Mesenchymal stem cell (in vitro differentiated cells and primary cell): ENCODE measurements around the gene NT5C1B.
A peak's percentile ranks its signal among the peaks of the same experiment; 100 is the strongest.

ENCODE experiments used
- DNase-seq: peaks from one replicate; pipeline ENCODE4 v3.0.0-alpha.2; 2013
- H2AFZ ChIP-seq: one replicate; pipeline ENCODE4 v1.6.1; 2013; ENCODE audit warnings: low read depth, mild to moderate bottlenecking, control low read depth, inconsistent platforms, low read length, moderate library complexity
- H2AK5ac ChIP-seq: 2 replicates; pipeline ENCODE4 v1.6.1; 2013; ENCODE audit warnings: low read length, moderate library complexity, mild to moderate bottlenecking, inconsistent platforms; ENCODE audit not compliant: severe bottlenecking
- H2BK120ac ChIP-seq: one replicate; pipeline ENCODE4 v1.6.1; 2013; ENCODE audit warnings: low read depth, mild to moderate bottlenecking, inconsistent platforms, low read length, moderate library complexity
- H2BK12ac ChIP-seq, 2 experiments: one replicate each; pipeline ENCODE4 v1.6.1; 2013; ENCODE audit warnings: inconsistent platforms in 2 of 2, low read length in 2 of 2, mild to moderate bottlenecking in 2 of 2, moderate library complexity in 2 of 2, control low read depth in 1 of 2
- H2BK15ac ChIP-seq: one replicate; pipeline ENCODE4 v1.6.1; 2013; ENCODE audit warnings: mild to moderate bottlenecking, low read depth, inconsistent platforms; ENCODE audit not compliant: poor library complexity, severe bottlenecking
- H2BK5ac ChIP-seq: 2 replicates; pipeline ENCODE4 v1.6.1; 2013; ENCODE audit warnings: low read depth, mild to moderate bottlenecking, low read length, control low read depth, inconsistent platforms; ENCODE audit not compliant: poor library complexity, severe bottlenecking
- H3K14ac ChIP-seq, 2 experiments: one replicate each; pipeline ENCODE4 v1.6.1; 2013; ENCODE audit warnings: inconsistent platforms in 2 of 2, low read length in 2 of 2, control low read depth in 1 of 2, mild to moderate bottlenecking in 1 of 2, moderate library complexity in 1 of 2
- H3K18ac ChIP-seq, 2 experiments: one replicate each; pipeline ENCODE4 v1.6.1; 2013; ENCODE audit warnings: inconsistent platforms in 2 of 2, low read length in 2 of 2, control low read depth in 1 of 2, low read depth in 1 of 2, mild to moderate bottlenecking in 1 of 2
- H3K23ac ChIP-seq, 2 experiments: one replicate each; pipeline ENCODE4 v1.6.1; 2013; ENCODE audit warnings: inconsistent platforms in 2 of 2, low read length in 2 of 2, mild to moderate bottlenecking in 2 of 2, moderate library complexity in 2 of 2, control low read depth in 1 of 2
- H3K27ac ChIP-seq: 2 replicates; pipeline ENCODE4 v1.5.1; 2013; ENCODE audit warnings: mild to moderate bottlenecking, moderate library complexity, low read length, control low read depth, inconsistent platforms; ENCODE audit not compliant: poor library complexity, severe bottlenecking
- H3K27me3 ChIP-seq, 2 experiments: 2 replicates each; pipeline versions ENCODE4 v1.6.1 to v1.7.0; 2013; ENCODE audit warnings: low read length in 2 of 2, mild to moderate bottlenecking in 2 of 2, moderate library complexity in 2 of 2, control low read depth in 1 of 2, inconsistent platforms in 1 of 2; ENCODE audit not compliant: control insufficient read depth in 1 of 2, insufficient read depth in 1 of 2
- H3K36me3 ChIP-seq, 2 experiments: 2 replicates each; pipeline versions ENCODE4 v1.6.1 to v1.7.0; 2013; ENCODE audit warnings: low read length in 2 of 2, control low read depth in 1 of 2, inconsistent platforms in 1 of 2, low read depth in 1 of 2, mild to moderate bottlenecking in 1 of 2; ENCODE audit not compliant: insufficient read depth in 2 of 2, control insufficient read depth in 1 of 2
- H3K4ac ChIP-seq, 2 experiments: one replicate each; pipeline ENCODE4 v1.6.1; 2013; ENCODE audit warnings: inconsistent platforms in 2 of 2, low read length in 2 of 2, mild to moderate bottlenecking in 2 of 2, moderate library complexity in 2 of 2, control low read depth in 1 of 2, low read depth in 1 of 2
- H3K4me1 ChIP-seq: 2 replicates; pipeline ENCODE4 v1.6.1; 2013; ENCODE audit warnings: low read depth, low read length, control low read depth; ENCODE audit not compliant: control insufficient read depth, insufficient read depth
- H3K4me2 ChIP-seq: 2 replicates; pipeline ENCODE4 v1.6.1; 2013; ENCODE audit warnings: low read length, mild to moderate bottlenecking, inconsistent platforms; ENCODE audit not compliant: poor library complexity, severe bottlenecking
- H3K4me3 ChIP-seq, 2 experiments: 2 replicates each; pipeline versions ENCODE4 v1.5.1 to v1.7.0; 2013; ENCODE audit warnings: low read length in 2 of 2, mild to moderate bottlenecking in 2 of 2, control low read depth in 1 of 2, low read depth in 1 of 2; ENCODE audit not compliant: insufficient read depth in 1 of 2
- H3K79me1 ChIP-seq: replicated peaks from 2 replicates; pipeline ENCODE4 v1.6.1; 2013; ENCODE audit warnings: mild to moderate bottlenecking, control low read depth, low read length, inconsistent platforms; ENCODE audit not compliant: poor library complexity, severe bottlenecking
- H3K9ac ChIP-seq: 2 replicates; pipeline ENCODE4 v1.7.0; 2013; ENCODE audit warnings: mild to moderate bottlenecking, low read length, moderate library complexity
- H3K9me3 ChIP-seq: 2 replicates; pipeline ENCODE4 v1.7.0; 2013; ENCODE audit warnings: mild to moderate bottlenecking, low read length; ENCODE audit not compliant: control insufficient read depth
- H4K8ac ChIP-seq: one replicate; pipeline ENCODE4 v1.6.1; 2013; ENCODE audit warnings: inconsistent platforms, mild to moderate bottlenecking, low read length, moderate library complexity
- H4K91ac ChIP-seq: one replicate; pipeline ENCODE4 v1.6.1; 2013; ENCODE audit warnings: mild to moderate bottlenecking, low read length, inconsistent platforms
- WGBS: methylation state at CpG from one replicate; pipeline ENCODE4 v1.1.7; 2013; ENCODE audit warnings: mixed read lengths; 5-methylcytosine and 5-hydroxymethylcytosine counted together

Gene NT5C1B

DNA sequence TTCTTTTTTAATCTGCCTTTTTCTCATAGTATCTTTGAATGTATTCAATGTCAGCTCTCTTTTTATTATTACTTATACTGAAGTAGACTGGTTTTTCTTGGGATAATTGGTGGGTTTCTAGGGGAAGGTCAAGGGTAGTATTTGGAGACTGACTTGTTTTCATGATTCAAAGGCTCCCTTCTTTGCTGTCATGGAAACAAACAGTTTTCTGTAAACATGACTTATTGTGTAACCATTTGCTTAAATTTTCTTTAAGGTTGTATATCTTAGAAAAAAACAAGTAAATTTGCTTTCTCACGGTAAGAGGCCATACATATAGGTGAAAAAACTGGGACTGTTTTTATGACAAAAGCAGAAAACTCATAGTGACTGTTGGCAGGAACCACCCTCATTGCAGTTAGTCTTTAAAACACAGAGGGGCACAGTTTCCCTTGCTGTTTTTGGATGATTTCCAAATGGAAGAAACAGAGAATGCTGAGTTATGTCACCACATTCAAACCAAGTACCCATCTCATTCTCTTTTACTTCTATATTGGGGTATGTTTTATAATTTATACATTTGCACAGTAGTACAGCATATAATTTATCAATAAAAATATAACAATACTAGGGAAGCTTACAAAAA, 23.1 kb downstream of the NT5C1B start:
- Histone ChIP-seq H3K4ac (no peak overlapping the region), H2AFZ (no peak overlapping the region), H2AK5ac (no peak overlapping the region), H3K79me1 (no peaks in the 10 kb centered on the region), H3K23ac (no peak overlapping the region), H3K36me3 (peaks cover 0 to 33% of the 10 kb centered on the region in 2 experiments), H3K4me3 (no peak overlapping the region), H4K8ac (no peak overlapping the region), H3K9me3 (peaks cover 63% of the 10 kb centered on the region), H2BK12ac (no peak overlapping the region), H3K9ac (no peak overlapping the region), H4K91ac (no peak overlapping the region), H3K14ac (no peak overlapping the region), H2BK120ac (no peak overlapping the region), H3K18ac (no peak overlapping the region), H3K4me2 (no peak overlapping the region), H2BK15ac (no peak overlapping the region), H3K27me3 (no peaks in the 10 kb centered on the region), H2BK5ac (no peak overlapping the region), H3K4me1 (no peaks in the 10 kb centered on the region), H3K27ac (no peak overlapping the region)
- WGBS = 75% methylated on average over 1 of the region's 1 CpG
- DNase-seq = peak; percentile 90

DNA sequence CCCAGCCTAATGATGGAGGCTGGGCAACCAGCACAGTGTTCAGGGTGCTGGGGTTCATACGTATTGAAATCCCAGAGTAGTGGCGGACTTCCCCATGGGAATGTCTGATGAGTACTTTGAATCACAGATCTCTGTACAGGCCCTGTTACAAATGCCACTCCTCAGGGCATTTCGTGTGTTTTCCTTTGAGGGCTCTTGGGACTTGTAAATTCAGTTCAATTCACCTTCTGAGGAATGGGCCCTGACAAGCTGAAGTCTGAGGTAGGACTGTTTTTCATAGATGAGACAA, 28.6 kb downstream of the NT5C1B start:
- no peak overlapping the region for H2BK5ac ChIP-seq
- no peak for DNase-seq
- H3K9ac ChIP-seq = peak overlapping the region; percentile 94
- H3K36me3 ChIP-seq = peaks cover 0 to 24% of the 10 kb centered on the region in 2 experiments
- H2BK12ac ChIP-seq = no peak overlapping the region
- H3K4me1 ChIP-seq = no peaks in the 10 kb centered on the region
- peak overlapping the region; percentile 70 for H3K27ac ChIP-seq
- H2AFZ ChIP-seq = peak overlapping the region; percentile 88
- peak overlapping the region; percentile 68 for H3K4me2 ChIP-seq
- WGBS = 0% methylated on average over 3 of the region's 3 CpGs
- H3K79me1 ChIP-seq = peaks cover 12% of the 10 kb centered on the region
- H3K14ac ChIP-seq = peak overlapping the region in 1 of 2 experiments; percentile 55
- H4K8ac ChIP-seq = peak overlapping the region; percentile 94
- no peak overlapping the region for H2BK120ac ChIP-seq
- no peak overlapping the region for H3K23ac ChIP-seq
- H4K91ac ChIP-seq = peak overlapping the region; percentile 15
- H2BK15ac ChIP-seq = no peak overlapping the region
- peaks cover 31% of the 10 kb centered on the region for H3K9me3 ChIP-seq
- peak overlapping the region in 1 of 2 experiments; percentile 79 for H3K4ac ChIP-seq
- peak overlapping the region; percentile 42 to 84 for H3K4me3 ChIP-seq
- H3K18ac ChIP-seq = peak overlapping the region; percentile 66 to 75
- H3K27me3 ChIP-seq = no peaks in the 10 kb centered on the region
- peak overlapping the region; percentile 37 for H2AK5ac ChIP-seq

- WGBS = under 1% methylated on average over 56 of the region's 81 CpGs
- peaks cover 3 to 27% of the 10 kb centered on the region in 2 experiments for H3K36me3 ChIP-seq
- peak within 1 kb of the TSS in 1 of 2 experiments; percentile 72 for H3K23ac ChIP-seq
These were observed 29.2 kb downstream of the NT5C1B start, which contains the start of gene RDH14 for GRCh38 chr2:18560031-18560796. Gene RDH14, minus strand, starts transcription at chr2:18560653. Its CDS starts 81 bp downstream, at chr2:18560572.

GRCh38 chr2:18559531-18560030, 29.8 kb downstream of the NT5C1B start:
- DNase-seq = peak; percentile 80
- Histone ChIP-seq H2BK15ac (no peak overlapping the region), H3K23ac (peak overlapping the region in 1 of 2 experiments; percentile 72), H4K91ac (no peak overlapping the region), H2AK5ac (no peak overlapping the region), H3K4me2 (peak overlapping the region; percentile 86), H3K4ac (no peak overlapping the region), H3K14ac (peak overlapping the region in 1 of 2 experiments; percentile 83), H4K8ac (peak overlapping the region; percentile 87), H2BK12ac (no peak overlapping the region), H3K9me3 (peaks cover 19% of the 10 kb centered on the region), H2AFZ (peak overlapping the region; percentile 95), H3K27ac (peak overlapping the region; percentile 78), H3K79me1 (peaks cover 15% of the 10 kb centered on the region), H2BK120ac (peak overlapping the region; percentile 5), H2BK5ac (no peak overlapping the region), H3K9ac (peak overlapping the region; percentile 94), H3K4me3 (peak overlapping the region; percentile 77 to 84), H3K18ac (peak overlapping the region; percentile 67), H3K36me3 (peaks cover 3 to 29% of the 10 kb centered on the region in 2 experiments), H3K27me3 (no peaks in the 10 kb centered on the region), H3K4me1 (no peaks in the 10 kb centered on the region)
- 3% methylated on average over 11 of the region's 11 CpGs for WGBS

More at GRCh38 chr2:18560031-18560796, 29.2 kb downstream of the NT5C1B start, which contains the start of gene RDH14:
- Histone ChIP-seq H3K4me1 (no peaks in the 10 kb centered on the region), H2AK5ac (peak within 1 kb of the TSS; percentile 37), H2AFZ (peak within 1 kb of the TSS; percentile 95), H3K14ac (peak within 1 kb of the TSS; percentile 19 to 83), H4K8ac (peak within 1 kb of the TSS; percentile 94), H2BK5ac (peak within 1 kb of the TSS; percentile 19), H3K4me2 (peak within 1 kb of the TSS; percentile 86), H3K9me3 (peaks cover 25% of the 10 kb centered on the region), H2BK120ac (peak within 1 kb of the TSS; percentile 5), H2BK12ac (peak within 1 kb of the TSS in 1 of 2 experiments; percentile 31), H3K79me1 (peaks cover 13% of the 10 kb centered on the region), H3K18ac (peak within 1 kb of the TSS; percentile 67 to 75), H3K27ac (peak within 1 kb of the TSS; percentile 78), H3K27me3 (no peaks in the 10 kb centered on the region), H3K4ac (peak within 1 kb of the TSS; percentile 53 to 93), H3K4me3 (peak within 1 kb of the TSS; percentile 77 to 84), H4K91ac (peak within 1 kb of the TSS; percentile 87), H3K9ac (peak within 1 kb of the TSS; percentile 94), H2BK15ac (peak within 1 kb of the TSS; percentile 57)
- DNase-seq = peak; percentile 94
